ENCODE measurements around the gene ATXN1.

Gene ATXN1

GRCh38 chr6:16374461-16375200, 386.6 kb downstream of the ATXN1 start:
- Histone ChIP-seq H3K27me3 (ENCODE audit: control insufficient read depth, insufficient read depth, low read length) (no peaks in the 10 kb centered on the region), H3K27ac (ENCODE audit: low read length) (no peak overlapping the region), H3K9me3 (ENCODE audit: control insufficient read depth, insufficient read depth, low read length) (no peaks in the 10 kb centered on the region), H3K36me3 (ENCODE audit: control insufficient read depth, insufficient read depth, low read length) (no peaks in the 10 kb centered on the region), H3K4me3 (ENCODE audit: low read length) (no peak overlapping the region), H3K4me1 (ENCODE audit: control insufficient read depth, insufficient read depth, low read length) (no peaks in the 10 kb centered on the region)
- no peak for DNase-seq (ENCODE audit: low read depth, low spot score)
- WGBS (ENCODE audit: insufficient coverage, insufficient read length) = no CpG with 5 or more reads among the region's 10 CpGs

GRCh38 chr6:16374016-16374415, 387.2 kb downstream of the ATXN1 start:
- Histone ChIP-seq H3K4me3 (ENCODE audit: low read length) (no peak overlapping the region), H3K27ac (ENCODE audit: low read length) (no peak overlapping the region), H3K27me3 (ENCODE audit: control insufficient read depth, insufficient read depth, low read length) (no peaks in the 10 kb centered on the region), H3K4me1 (ENCODE audit: control insufficient read depth, insufficient read depth, low read length) (no peaks in the 10 kb centered on the region), H3K9me3 (ENCODE audit: control insufficient read depth, insufficient read depth, low read length) (no peaks in the 10 kb centered on the region), H3K36me3 (ENCODE audit: control insufficient read depth, insufficient read depth, low read length) (no peaks in the 10 kb centered on the region)
- no peak for DNase-seq (ENCODE audit: low read depth, low spot score)
- no CpG with 5 or more reads among the region's 3 CpGs for WGBS (ENCODE audit: insufficient coverage, insufficient read length)

- Histone ChIP-seq H3K4me1 (ENCODE audit: control insufficient read depth, insufficient read depth, low read length) (no peaks in the 10 kb centered on the region), H3K36me3 (ENCODE audit: control insufficient read depth, insufficient read depth, low read length) (no peaks in the 10 kb centered on the region), H3K27ac (ENCODE audit: low read length) (no peak overlapping the region), H3K4me3 (ENCODE audit: low read length) (no peak overlapping the region), H3K27me3 (ENCODE audit: control insufficient read depth, insufficient read depth, low read length) (no peaks in the 10 kb centered on the region), H3K9me3 (ENCODE audit: control insufficient read depth, insufficient read depth, low read length) (no peaks in the 10 kb centered on the region)
- no CpG with 5 or more reads among the region's 1 CpG for WGBS (ENCODE audit: insufficient coverage, insufficient read length)
- no peak for DNase-seq (ENCODE audit: low read depth, low spot score)
These were observed 389.1 kb downstream of the ATXN1 start for GRCh38 chr6:16372029-16372776.

GRCh38 chr6:16371401-16371800, 389.9 kb downstream of the ATXN1 start:
- Histone ChIP-seq H3K36me3 (ENCODE audit: control insufficient read depth, insufficient read depth, low read length) (no peaks in the 10 kb centered on the region), H3K27me3 (ENCODE audit: control insufficient read depth, insufficient read depth, low read length) (no peaks in the 10 kb centered on the region), H3K4me1 (ENCODE audit: control insufficient read depth, insufficient read depth, low read length) (no peaks in the 10 kb centered on the region), H3K4me3 (ENCODE audit: low read length) (no peak overlapping the region), H3K27ac (ENCODE audit: low read length) (no peak overlapping the region), H3K9me3 (ENCODE audit: control insufficient read depth, insufficient read depth, low read length) (no peaks in the 10 kb centered on the region)
- DNase-seq (ENCODE audit: low read depth, low spot score) = no peak
- WGBS (ENCODE audit: insufficient coverage, insufficient read length) = no CpG with 5 or more reads among the region's 1 CpG

GRCh38 chr6:16370943-16371342, 390.3 kb downstream of the ATXN1 start:
- no peaks in the 10 kb centered on the region for H3K27me3 ChIP-seq (ENCODE audit: control insufficient read depth, insufficient read depth, low read length)
- no peaks in the 10 kb centered on the region for H3K4me1 ChIP-seq (ENCODE audit: control insufficient read depth, insufficient read depth, low read length)
- WGBS (ENCODE audit: insufficient coverage, insufficient read length) = no CpG with 5 or more reads among the region's 2 CpGs
- no peaks in the 10 kb centered on the region for H3K9me3 ChIP-seq (ENCODE audit: control insufficient read depth, insufficient read depth, low read length)
- no peak overlapping the region for H3K4me3 ChIP-seq (ENCODE audit: low read length)
- H3K27ac ChIP-seq (ENCODE audit: low read length) = no peak overlapping the region
- H3K36me3 ChIP-seq (ENCODE audit: control insufficient read depth, insufficient read depth, low read length) = no peaks in the 10 kb centered on the region
- no peak for DNase-seq (ENCODE audit: low read depth, low spot score)

- H3K4me1 ChIP-seq (ENCODE audit: control insufficient read depth, insufficient read depth, low read length) = no peaks in the 10 kb centered on the region
- H3K27ac ChIP-seq (ENCODE audit: low read length) = no peak overlapping the region
- no peaks in the 10 kb centered on the region for H3K27me3 ChIP-seq (ENCODE audit: control insufficient read depth, insufficient read depth, low read length)
- no peaks in the 10 kb centered on the region for H3K36me3 ChIP-seq (ENCODE audit: control insufficient read depth, insufficient read depth, low read length)
- no peak overlapping the region for H3K4me3 ChIP-seq (ENCODE audit: low read length)
- DNase-seq (ENCODE audit: low read depth, low spot score) = no peak
- H3K9me3 ChIP-seq (ENCODE audit: control insufficient read depth, insufficient read depth, low read length) = no peaks in the 10 kb centered on the region
- WGBS (ENCODE audit: insufficient coverage, insufficient read length) = no CpG with 5 or more reads among the region's 5 CpGs
These were observed 391.3 kb downstream of the ATXN1 start for GRCh38 chr6:16369989-16370388.

GRCh38 chr6:16369140-16369745, 392.0 kb downstream of the ATXN1 start:
- Histone ChIP-seq H3K36me3 (ENCODE audit: control insufficient read depth, insufficient read depth, low read length) (no peaks in the 10 kb centered on the region), H3K27me3 (ENCODE audit: control insufficient read depth, insufficient read depth, low read length) (no peaks in the 10 kb centered on the region), H3K9me3 (ENCODE audit: control insufficient read depth, insufficient read depth, low read length) (no peaks in the 10 kb centered on the region), H3K27ac (ENCODE audit: low read length) (no peak overlapping the region), H3K4me3 (ENCODE audit: low read length) (no peak overlapping the region), H3K4me1 (ENCODE audit: control insufficient read depth, insufficient read depth, low read length) (no peaks in the 10 kb centered on the region)
- no CpG with 5 or more reads among the region's 8 CpGs for WGBS (ENCODE audit: insufficient coverage, insufficient read length)
- no peak for DNase-seq (ENCODE audit: low read depth, low spot score)

GRCh38 chr6:16367571-16367970, 393.7 kb downstream of the ATXN1 start:
- WGBS (ENCODE audit: insufficient coverage, insufficient read length) = no CpG with 5 or more reads among the region's 3 CpGs

GRCh38 chr6:16363749-16364148, 397.5 kb downstream of the ATXN1 start:
- DNase-seq (ENCODE audit: low read depth, low spot score) = no peak
- Histone ChIP-seq H3K4me1 (ENCODE audit: control insufficient read depth, insufficient read depth, low read length) (no peaks in the 10 kb centered on the region), H3K9me3 (ENCODE audit: control insufficient read depth, insufficient read depth, low read length) (no peaks in the 10 kb centered on the region), H3K27ac (ENCODE audit: low read length) (no peak overlapping the region), H3K4me3 (ENCODE audit: low read length) (no peak overlapping the region), H3K27me3 (ENCODE audit: control insufficient read depth, insufficient read depth, low read length) (no peaks in the 10 kb centered on the region), H3K36me3 (ENCODE audit: control insufficient read depth, insufficient read depth, low read length) (no peaks in the 10 kb centered on the region)
- no CpG with 5 or more reads among the region's 4 CpGs for WGBS (ENCODE audit: insufficient coverage, insufficient read length)

More at GRCh38 chr6:16367571-16367970, 393.7 kb downstream of the ATXN1 start:
- Histone ChIP-seq H3K9me3 (ENCODE audit: control insufficient read depth, insufficient read depth, low read length) (no peaks in the 10 kb centered on the region), H3K4me3 (ENCODE audit: low read length) (no peak overlapping the region), H3K4me1 (ENCODE audit: control insufficient read depth, insufficient read depth, low read length) (no peaks in the 10 kb centered on the region), H3K36me3 (ENCODE audit: control insufficient read depth, insufficient read depth, low read length) (no peaks in the 10 kb centered on the region), H3K27me3 (ENCODE audit: control insufficient read depth, insufficient read depth, low read length) (no peaks in the 10 kb centered on the region), H3K27ac (ENCODE audit: low read length) (no peak overlapping the region)
- DNase-seq (ENCODE audit: low read depth, low spot score) = no peak

- Histone ChIP-seq H3K27ac (ENCODE audit: low read length) (no peak overlapping the region), H3K9me3 (ENCODE audit: control insufficient read depth, insufficient read depth, low read length) (no peaks in the 10 kb centered on the region), H3K36me3 (ENCODE audit: control insufficient read depth, insufficient read depth, low read length) (no peaks in the 10 kb centered on the region), H3K27me3 (ENCODE audit: control insufficient read depth, insufficient read depth, low read length) (no peaks in the 10 kb centered on the region), H3K4me1 (ENCODE audit: control insufficient read depth, insufficient read depth, low read length) (no peaks in the 10 kb centered on the region), H3K4me3 (ENCODE audit: low read length) (no peak overlapping the region)
- no CpG with 5 or more reads among the region's 4 CpGs for WGBS (ENCODE audit: insufficient coverage, insufficient read length)
- no peak for DNase-seq (ENCODE audit: low read depth, low spot score)
These were observed 398.3 kb downstream of the ATXN1 start for GRCh38 chr6:16362819-16363589.
